Fibroblast of lung (primary cell): ENCODE data around the gene LATS1. TPM values are rescaled to one million over a fixed set of nuclear protein-coding genes. Genes with fewer than 3 reads are reported as not detected.
A peak's percentile ranks its signal among the peaks of the same experiment; 100 is the strongest.

ENCODE experiments used
- DNase-seq, 2 donors: peaks; one replicate each; pipeline versions ENCODE4 v3.0.0 to v3.0.0-alpha.2; 2010; ENCODE audit warnings: low read depth in 2 of 2
- H2AFZ ChIP-seq: 2 replicates; pipeline ENCODE4 v1.5.1; 2012; ENCODE audit warnings: low read length, control low read depth, inconsistent platforms
- H3K27ac ChIP-seq: 2 replicates; pipeline ENCODE4 v1.5.1; 2011; ENCODE audit warnings: low read length, control low read depth; ENCODE audit not compliant: insufficient read depth
- H3K27me3 ChIP-seq: 2 replicates; pipeline ENCODE4 v1.5.1; 2011; ENCODE audit warnings: mild to moderate bottlenecking, low read length; ENCODE audit not compliant: control insufficient read depth, insufficient read depth
- H3K36me3 ChIP-seq: 2 replicates; pipeline ENCODE4 v1.5.1; 2011; ENCODE audit warnings: low read length; ENCODE audit not compliant: control insufficient read depth, insufficient read depth
- H3K4me1 ChIP-seq: 2 replicates; pipeline ENCODE4 v1.5.1; 2011; ENCODE audit warnings: low read length; ENCODE audit not compliant: control insufficient read depth, insufficient read depth; ENCODE audit errors: extremely low read depth
- H3K4me2 ChIP-seq: 2 replicates; pipeline ENCODE4 v1.5.1; 2011; ENCODE audit warnings: low read length, control low read depth; ENCODE audit not compliant: insufficient read depth; ENCODE audit errors: extremely low read depth
- H3K4me3 ChIP-seq, 4 experiments: fragments of 200-600 bp in 1 of 4; sonication (generic) in 1 of 4; replicated peaks in 1 of 4; 2 replicates each; pipeline ENCODE4 v1.5.1; 2011 to 2016; ENCODE audit warnings: low read length in 4 of 4, low read depth in 3 of 4, mild to moderate bottlenecking in 3 of 4, control low read depth in 2 of 4, inconsistent platforms in 1 of 4, mixed read lengths in 1 of 4; ENCODE audit not compliant: insufficient read depth in 1 of 4; ENCODE audit errors: control extremely low read depth in 1 of 4
- H3K79me2 ChIP-seq: 2 replicates; pipeline ENCODE4 v1.5.1; 2012; ENCODE audit warnings: mild to moderate bottlenecking, low read length, inconsistent platforms; ENCODE audit not compliant: control insufficient read depth, insufficient read depth
- H3K9ac ChIP-seq: 2 replicates; pipeline ENCODE4 v1.5.1; 2011; ENCODE audit warnings: mild to moderate bottlenecking, low read length, control low read depth; ENCODE audit not compliant: insufficient read depth
- H3K9me3 ChIP-seq: 2 replicates; pipeline ENCODE4 v1.5.1; 2012; ENCODE audit warnings: low read depth, low read length; ENCODE audit not compliant: control insufficient read depth, insufficient read depth
- H4K20me1 ChIP-seq: 2 replicates; pipeline ENCODE4 v1.5.1; 2011; ENCODE audit warnings: low read length; ENCODE audit not compliant: control insufficient read depth, insufficient read depth; ENCODE audit errors: extremely low read depth
- CTCF ChIP-seq, 2 donors: IDR thresholded peaks in 1 of 2; conservative IDR thresholded peaks in 1 of 2; 1 replicate in 1 of 2; 2 replicates in 1 of 2; pipeline ENCODE4 v1.5.1; 2011 to 2012; ENCODE audit warnings: low read length in 2 of 2, control low read depth in 1 of 2, inconsistent platforms in 1 of 2, low read depth in 1 of 2, mild to moderate bottlenecking in 1 of 2
- EZH2 ChIP-seq: IDR thresholded peaks from 2 replicates; pipeline ENCODE4 v1.5.1; 2012; ENCODE audit warnings: low read length, control low read depth, mild to moderate bottlenecking; ENCODE audit errors: missing control alignments
- polyA plus RNA-seq, 2 donors: library from polyadenylated mRNA; depleted of rRNA in 1 of 2; stranded (reverse) in 1 of 2; unstranded in 1 of 2; fragments of >200 nt; gene quantifications; 2 replicates each; pipeline ENCODE4 v1.2.1, GENCODE V29; 2011 to 2012; ENCODE audit warnings: missing spikeins in 1 of 2
- total RNA-seq: library from RNA; depleted of rRNA; stranded (reverse); fragments of >200 nt; gene quantifications from 2 replicates; pipeline ENCODE4 v1.2.1, GENCODE V29; 2014

The LATS1 gene
- total and polyA plus RNA-seq, 2 donors (not counting 1 experiment from before 2014, with no cell fraction given), result 8.6 to 20.3 TPM

GRCh38 chr6:149627672-149628071 lies 90.2 kb downstream of the LATS1 start:
- no peak overlapping the region for H3K4me3 ChIP-seq
- DNase-seq, result no peak
- H3K27me3 ChIP-seq, result no peaks in the 10 kb centered on the region
- no peaks in the 10 kb centered on the region for H3K79me2 ChIP-seq
- TF ChIP-seq EZH2, result no peak
- TF ChIP-seq CTCF (conservative IDR thresholded peaks at IDR 0.05 in 1 of 2, IDR thresholded peaks at IDR 0.05 in 1 of 2; ENCODE audit: low read depth in 1 of 2, low read length in 2 of 2), result no peak
- H3K36me3 ChIP-seq, result no peaks in the 10 kb centered on the region
- H4K20me1 ChIP-seq, result no peaks in the 10 kb centered on the region
- no peaks in the 10 kb centered on the region for H3K4me1 ChIP-seq
- H3K9ac ChIP-seq, result no peak overlapping the region
- no peak overlapping the region for H3K27ac ChIP-seq
- H2AFZ ChIP-seq, result no peak overlapping the region
- no peaks in the 10 kb centered on the region for H3K9me3 ChIP-seq
- no peak overlapping the region for H3K4me2 ChIP-seq

GRCh38 chr6:149615805-149616204 lies 102.1 kb downstream of the LATS1 start:
- Histone ChIP-seq H3K27me3 (no peaks in the 10 kb centered on the region), H3K27ac (no peak overlapping the region), H2AFZ (no peak overlapping the region), H3K79me2 (no peaks in the 10 kb centered on the region), H3K4me2 (no peak overlapping the region), H3K4me3 (no peak overlapping the region), H3K9ac (no peak overlapping the region), H3K9me3 (no peaks in the 10 kb centered on the region), H3K36me3 (no peaks in the 10 kb centered on the region), H3K4me1 (no peaks in the 10 kb centered on the region), H4K20me1 (no peaks in the 10 kb centered on the region)
- DNase-seq, result no peak
- TF ChIP-seq CTCF (conservative IDR thresholded peaks at IDR 0.05 in 1 of 2, IDR thresholded peaks at IDR 0.05 in 1 of 2; ENCODE audit: low read depth in 1 of 2, low read length in 2 of 2) (no peak), EZH2 (no peak)

GRCh38 chr6:149614337-149614736 lies 103.6 kb downstream of the LATS1 start:
- Histone ChIP-seq H3K27ac (no peak overlapping the region), H4K20me1 (no peaks in the 10 kb centered on the region), H2AFZ (no peak overlapping the region), H3K9ac (no peak overlapping the region), H3K4me1 (no peaks in the 10 kb centered on the region), H3K9me3 (no peaks in the 10 kb centered on the region), H3K36me3 (no peaks in the 10 kb centered on the region), H3K4me3 (no peak overlapping the region), H3K79me2 (no peaks in the 10 kb centered on the region), H3K4me2 (no peak overlapping the region), H3K27me3 (no peaks in the 10 kb centered on the region)
- TF ChIP-seq CTCF (conservative IDR thresholded peaks at IDR 0.05 in 1 of 2, IDR thresholded peaks at IDR 0.05 in 1 of 2; ENCODE audit: low read depth in 1 of 2, low read length in 2 of 2) (no peak), EZH2 (no peak)
- peak; percentile 17 to 34 for DNase-seq
